Measurements from ENCODE around the gene MORF4L1.
"Not testable (repeated sequence)": the region's sequence is repeated elsewhere in the genome, so short reads cannot be mapped to it uniquely, and the experiment has no call there.

MORF4L1 gene

GRCh38 chr15:78895471-78895870 lies 22.8 kb downstream of the MORF4L1 start:
- DNase-seq (ENCODE audit: extremely low read depth in 1 of 2, low read depth in 1 of 2): no peak

GRCh38 chr15:78898540-78898939 lies 25.9 kb downstream of the MORF4L1 start:
- no peak for DNase-seq (ENCODE audit: extremely low read depth in 1 of 2, low read depth in 1 of 2)

GRCh38 chr15:78900819-78901533 lies 28.3 kb downstream of the MORF4L1 start:
- DNase-seq (ENCODE audit: extremely low read depth in 1 of 2, low read depth in 1 of 2): not testable (repeated sequence)

- not testable (repeated sequence) for DNase-seq (ENCODE audit: extremely low read depth in 1 of 2, low read depth in 1 of 2)
Observed at GRCh38 chr15:78902281-78903032, 29.8 kb downstream of the MORF4L1 start.

- no peak for DNase-seq (ENCODE audit: extremely low read depth in 1 of 2, low read depth in 1 of 2)
Observed at GRCh38 chr15:78904599-78905358, 32.1 kb downstream of the MORF4L1 start.

- DNase-seq (ENCODE audit: extremely low read depth in 1 of 2, low read depth in 1 of 2): no peak
Observed at GRCh38 chr15:78906316-78906620, 33.6 kb downstream of the MORF4L1 start.

GRCh38 chr15:78907577-78907976 lies 34.9 kb downstream of the MORF4L1 start:
- DNase-seq (ENCODE audit: extremely low read depth in 1 of 2, low read depth in 1 of 2): no peak

- no peak for DNase-seq (ENCODE audit: extremely low read depth in 1 of 2, low read depth in 1 of 2)
Observed at GRCh38 chr15:78909160-78909695, 36.5 kb downstream of the MORF4L1 start.

GRCh38 chr15:78909791-78910228 lies 37.1 kb downstream of the MORF4L1 start:
- DNase-seq (ENCODE audit: extremely low read depth in 1 of 2, low read depth in 1 of 2): no peak

GRCh38 chr15:78910271-78910670 lies 37.6 kb downstream of the MORF4L1 start:
- DNase-seq (ENCODE audit: extremely low read depth in 1 of 2, low read depth in 1 of 2): no peak

GRCh38 chr15:78912316-78912715 lies 39.6 kb downstream of the MORF4L1 start:
- no peak for DNase-seq (ENCODE audit: extremely low read depth in 1 of 2, low read depth in 1 of 2)

- no peak for DNase-seq (ENCODE audit: extremely low read depth in 1 of 2, low read depth in 1 of 2)
Observed at GRCh38 chr15:78913012-78913411, 40.3 kb downstream of the MORF4L1 start.

GRCh38 chr15:78914027-78914764 lies 41.5 kb downstream of the MORF4L1 start:
- DNase-seq (ENCODE audit: extremely low read depth in 1 of 2, low read depth in 1 of 2): no peak

- no peak for DNase-seq (ENCODE audit: extremely low read depth in 1 of 2, low read depth in 1 of 2)
Observed at GRCh38 chr15:78915341-78916087, 42.8 kb downstream of the MORF4L1 start.

- DNase-seq (ENCODE audit: extremely low read depth in 1 of 2, low read depth in 1 of 2): no peak
Observed at GRCh38 chr15:78916088-78916487, 43.4 kb downstream of the MORF4L1 start.

GRCh38 chr15:78917888-78918287 lies 45.2 kb downstream of the MORF4L1 start:
- no peak for DNase-seq (ENCODE audit: extremely low read depth in 1 of 2, low read depth in 1 of 2)

- no peak for DNase-seq (ENCODE audit: extremely low read depth in 1 of 2, low read depth in 1 of 2)
Observed at GRCh38 chr15:78921517-78921916, 48.8 kb downstream of the MORF4L1 start.

GRCh38 chr15:78921940-78922339 lies 49.2 kb downstream of the MORF4L1 start:
- no peak for DNase-seq (ENCODE audit: extremely low read depth in 1 of 2, low read depth in 1 of 2)

- no peak for DNase-seq (ENCODE audit: extremely low read depth in 1 of 2, low read depth in 1 of 2)
Observed at GRCh38 chr15:78922527-78922926, 49.8 kb downstream of the MORF4L1 start.

- no peak for DNase-seq (ENCODE audit: extremely low read depth in 1 of 2, low read depth in 1 of 2)
Observed at GRCh38 chr15:78923015-78923414, 50.3 kb downstream of the MORF4L1 start.
